SK-N-SH (cell line): Measurements from ENCODE around the gene ZNF22. TPM values are rescaled to one million over a fixed set of nuclear protein-coding genes. Genes with fewer than 3 reads are reported as not detected.

Experiments
- CTCF ChIA-PET: fragments of 300-600, 350-600 bp; formaldehyde crosslinking; extraction: SDS; loops from one replicate; lab custom pipeline; 2021; lab: Yijun Ruan, JAX
- POLR2A ChIA-PET: fragments of 350-600 bp; sonication (Branson Sonifier 250); formaldehyde crosslinking; extraction: SDS; loops from one replicate; lab custom pipeline; 2020; ENCODE audit warnings: antibody characterized with exemption, inconsistent platforms; lab: Yijun Ruan, JAX
- DNase-seq: peaks from one replicate; pipeline ENCODE4 v3.0.0; 2012
- H2AFZ ChIP-seq: fragments of 200-600 bp; sonication (generic); 2 replicates; pipeline ENCODE4 v1.8.1; 2016; ENCODE audit warnings: antibody characterized with exemption, mild to moderate bottlenecking, low read depth
- H3F3A ChIP-seq: fragments of 200-600 bp; sonication (generic); replicated peaks from 2 replicates; pipeline ENCODE3; 2016; ENCODE audit warnings: antibody characterized with exemption, mild to moderate bottlenecking; ENCODE audit not compliant: insufficient read depth
- H3K27ac ChIP-seq, 2 experiments: fragments of 200-500 bp in 1 of 2; fragments of 200-600 bp in 1 of 2; sonication (Bioruptor generic) in 1 of 2; sonication (generic), shearing (Covaris generic) in 1 of 2; 2 replicates each; pipeline versions ENCODE4 v1.5.1 to v1.6.1; 2014 to 2016; ENCODE audit warnings: low read depth in 2 of 2, inconsistent platforms in 1 of 2, low read length in 1 of 2, mild to moderate bottlenecking in 1 of 2, mixed read lengths in 1 of 2
- H3K27me3 ChIP-seq: fragments of 200-600 bp; sonication (generic), shearing (Covaris generic); 2 replicates; pipeline ENCODE4 v1.6.1; 2016; ENCODE audit warnings: mixed run types; ENCODE audit not compliant: insufficient read depth
- H3K36me3 ChIP-seq, 2 experiments: fragments of 200-500 bp in 1 of 2; fragments of 200-600 bp in 1 of 2; sonication (Bioruptor generic) in 1 of 2; sonication (generic) in 1 of 2; replicated peaks in 1 of 2; 2 replicates each; pipeline versions ENCODE3 to v1.5.1; 2014 to 2016; ENCODE audit warnings: low read length in 1 of 2, mild to moderate bottlenecking in 1 of 2; ENCODE audit not compliant: insufficient read depth in 2 of 2, control insufficient read depth in 1 of 2
- H3K4me1 ChIP-seq, 2 experiments: fragments of 200-500 bp in 1 of 2; fragments of 200-600 bp in 1 of 2; sonication (Bioruptor generic) in 1 of 2; sonication (generic), shearing (Covaris generic) in 1 of 2; 2 replicates each; pipeline versions ENCODE4 v1.5.1 to v1.6.1; 2014 to 2016; ENCODE audit warnings: low read depth in 1 of 2, low read length in 1 of 2, mixed run types in 1 of 2; ENCODE audit not compliant: insufficient read depth in 2 of 2, control insufficient read depth in 1 of 2
- H3K4me2 ChIP-seq: fragments of 200-600 bp; sonication (generic), shearing (Covaris generic); 2 replicates; pipeline ENCODE4 v1.6.1; 2017; ENCODE audit warnings: mixed run types
- H3K4me3 ChIP-seq, 2 experiments: fragments of 200-500 bp in 1 of 2; fragments of 200-600 bp in 1 of 2; sonication (Bioruptor generic) in 1 of 2; sonication (generic), shearing (Covaris generic) in 1 of 2; 2 replicates each; pipeline versions ENCODE4 v1.5.1 to v1.8.1; 2014 to 2016; ENCODE audit warnings: low read depth in 2 of 2, inconsistent platforms in 1 of 2, low read length in 1 of 2, mild to moderate bottlenecking in 1 of 2, mixed read lengths in 1 of 2, moderate library complexity in 1 of 2
- H3K79me2 ChIP-seq: fragments of 200-600 bp; sonication (generic); 2 replicates; pipeline ENCODE4 v1.8.1; 2017; ENCODE audit warnings: mild to moderate bottlenecking; ENCODE audit not compliant: insufficient read depth
- H3K9ac ChIP-seq: fragments of 200-600 bp; sonication (generic); 2 replicates; pipeline ENCODE4 v1.6.1; 2017; ENCODE audit warnings: mixed run types
- H3K9me2 ChIP-seq: fragments of 200-600 bp; sonication (generic); 2 replicates; pipeline ENCODE4 v1.6.1; 2017; ENCODE audit warnings: mixed run types
- H3K9me3 ChIP-seq: fragments of 200-600 bp; sonication (generic); 2 replicates; pipeline ENCODE4 v1.6.1; 2017; ENCODE audit warnings: mixed run types, mild to moderate bottlenecking, moderate library complexity
- H4K20me1 ChIP-seq: fragments of 200-600 bp; sonication (generic); 2 replicates; pipeline ENCODE4 v1.6.1; 2017; ENCODE audit warnings: mild to moderate bottlenecking, mixed run types; ENCODE audit not compliant: insufficient read depth
- CHD2 ChIP-seq: fragments of 150-350 bp; IDR thresholded peaks from 2 replicates; pipeline ENCODE4 v1.6.1; 2018; ENCODE audit warnings: low read length; ENCODE audit not compliant: partially characterized antibody
- ELF1 ChIP-seq: IDR thresholded peaks from 2 replicates; pipeline ENCODE4 v1.4.0; 2012
- FOSL2 ChIP-seq: IDR thresholded peaks from 2 replicates; pipeline ENCODE4 v1.4.0; 2012; ENCODE audit warnings: low read depth, mild to moderate bottlenecking, moderate library complexity, borderline replicate concordance
- REST ChIP-seq: IDR thresholded peaks from 2 replicates; pipeline ENCODE4 v1.6.1; 2012; ENCODE audit warnings: mild to moderate bottlenecking, low read depth, low read length, moderate library complexity
- TCF12 ChIP-seq: IDR thresholded peaks from 2 replicates; pipeline ENCODE4 v1.4.0; 2012
- TEAD4 ChIP-seq: IDR thresholded peaks from 2 replicates; pipeline ENCODE4 v1.4.0; 2012; ENCODE audit warnings: mild to moderate bottlenecking, borderline replicate concordance; ENCODE audit not compliant: insufficient read depth
- WGBS: methylation state at CpG from one replicate; pipeline ENCODE4 v1.1.6; 2017; ENCODE audit warnings: low lambda C conversion rate; 5-methylcytosine and 5-hydroxymethylcytosine counted together
- polyA plus RNA-seq, 3 experiments: library from polyadenylated mRNA; depleted of rRNA; stranded (reverse); fragments of >200 nt; gene quantifications; 2 replicates each; pipeline ENCODE4 v1.2.3, GENCODE V29; 2012
- TF ChIP-seq, protein P1 (sequence below): IDR thresholded peaks from 2 replicates; pipeline ENCODE4; 2012

ZNF22 gene
- polyA plus RNA-seq, 1 of the 3 experiments (the other 2 are of a cell fraction): 10.2 TPM

- TF ChIP-seq REST (no peak), ELF1 (no peak), TCF12 (no peak), FOSL2 (no peak)
- TF ChIP-seq, protein P1, sequence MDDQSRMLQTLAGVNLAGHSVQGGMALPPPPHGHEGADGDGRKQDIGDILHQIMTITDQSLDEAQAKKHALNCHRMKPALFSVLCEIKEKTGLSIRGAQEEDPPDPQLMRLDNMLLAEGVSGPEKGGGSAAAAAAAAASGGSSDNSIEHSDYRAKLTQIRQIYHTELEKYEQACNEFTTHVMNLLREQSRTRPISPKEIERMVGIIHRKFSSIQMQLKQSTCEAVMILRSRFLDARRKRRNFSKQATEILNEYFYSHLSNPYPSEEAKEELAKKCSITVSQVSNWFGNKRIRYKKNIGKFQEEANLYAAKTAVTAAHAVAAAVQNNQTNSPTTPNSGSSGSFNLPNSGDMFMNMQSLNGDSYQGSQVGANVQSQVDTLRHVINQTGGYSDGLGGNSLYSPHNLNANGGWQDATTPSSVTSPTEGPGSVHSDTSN: no peak
These were observed 8.5 kb upstream of the ZNF22 start (continued) for GRCh38 chr10:44992070-44992731.

- H3K36me3 ChIP-seq: no peaks in the 10 kb centered on the region
- no peak for DNase-seq
- H3F3A ChIP-seq: no peaks in the 10 kb centered on the region
- H2AFZ ChIP-seq: no peak overlapping the region
- no peaks in the 10 kb centered on the region; a peak in 1 of 4 replicates for H3K4me1 ChIP-seq
- no peaks in the 10 kb centered on the region for H3K9me2 ChIP-seq
- ChIA-PET POLR2A (no interaction called here), CTCF (interaction anchor here (4.5 kb wide), 1 partner anchor 60 kb away, joined by 22 read pairs; no protein-coding TSS in a partner anchor)
- H3K9ac ChIP-seq: no peak overlapping the region
- H4K20me1 ChIP-seq: no peaks in the 10 kb centered on the region
- H3K27me3 ChIP-seq: no peaks in the 10 kb centered on the region
- no peaks in the 10 kb centered on the region for H3K79me2 ChIP-seq
- H3K4me3 ChIP-seq: no peak overlapping the region
- H3K4me2 ChIP-seq: no peak overlapping the region
- H3K9me3 ChIP-seq: no peaks in the 10 kb centered on the region
- H3K27ac ChIP-seq: no peak overlapping the region
- whole genome bisulfite sequencing: 93% methylated on average over 6 of the region's 8 CpGs
- TF ChIP-seq TEAD4: no peak
- TF ChIP-seq, all 33 proteins: peak for 0
These were observed 7.9 kb upstream of the ZNF22 start for GRCh38 chr10:44992732-44993225.

DNA sequence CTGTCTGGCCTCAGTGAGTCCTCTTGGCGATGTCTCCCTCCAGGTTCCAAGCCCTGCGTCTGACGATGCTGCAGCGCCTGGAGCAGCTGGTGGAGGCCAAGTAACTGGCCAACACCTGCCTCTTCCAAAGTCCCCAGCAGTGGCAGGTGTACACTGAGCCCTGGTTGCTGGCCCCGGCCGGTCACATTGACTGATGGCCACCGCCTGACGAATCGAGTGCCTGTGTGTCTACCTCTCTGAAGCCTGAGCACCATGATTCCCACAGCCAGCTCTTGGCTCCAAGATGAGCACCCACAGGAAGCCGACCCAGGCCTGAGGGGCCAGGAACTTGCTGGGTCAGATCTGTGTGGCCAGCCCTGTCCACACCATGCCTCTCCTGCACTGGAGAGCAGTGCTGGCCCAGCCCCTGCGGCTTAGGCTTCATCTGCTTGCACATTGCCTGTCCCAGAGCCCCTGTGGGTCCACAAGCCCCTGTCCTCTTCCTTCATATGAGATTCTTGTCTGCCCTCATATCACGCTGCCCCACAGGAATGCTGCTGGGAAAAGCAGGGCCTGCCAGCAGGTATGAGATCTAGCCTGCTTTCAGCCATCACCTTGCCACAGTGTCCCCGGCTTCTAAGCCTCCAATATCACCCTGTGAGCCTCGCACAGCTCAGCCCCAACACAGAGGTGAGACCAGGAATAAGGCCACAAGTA is 7.3 kb upstream of the ZNF22 start:
- Histone ChIP-seq H3K9me3 (no peaks in the 10 kb centered on the region), H3K4me3 (no peak overlapping the region), H3K9ac (no peak overlapping the region), H3K27ac (no peak overlapping the region), H3F3A (no peaks in the 10 kb centered on the region), H3K9me2 (no peaks in the 10 kb centered on the region), H3K4me1 (no peaks in the 10 kb centered on the region; a peak in 1 of 4 replicates), H3K27me3 (no peaks in the 10 kb centered on the region), H3K79me2 (no peaks in the 10 kb centered on the region), H2AFZ (no peak overlapping the region), H3K36me3 (no peaks in the 10 kb centered on the region), H4K20me1 (no peaks in the 10 kb centered on the region), H3K4me2 (no peak overlapping the region)
- POLR2A ChIA-PET: no interaction called here
- CTCF ChIA-PET: interaction anchor here (3.1 kb wide), 1 partner anchor 61 kb away, joined by 17 read pairs; no protein-coding TSS in a partner anchor
- WGBS: 90% methylated on average over 8 of the region's 14 CpGs
- no peak for DNase-seq
- TF ChIP-seq CHD2: no peak
